ENCODE data around the gene B9D2. TPM values are rescaled to one million over a fixed set of nuclear protein-coding genes. Genes with fewer than 3 reads are reported as not detected.

B9D2 gene
- total RNA-seq, 1 donor from 2014 or later, result 10.7 TPM

DNA sequence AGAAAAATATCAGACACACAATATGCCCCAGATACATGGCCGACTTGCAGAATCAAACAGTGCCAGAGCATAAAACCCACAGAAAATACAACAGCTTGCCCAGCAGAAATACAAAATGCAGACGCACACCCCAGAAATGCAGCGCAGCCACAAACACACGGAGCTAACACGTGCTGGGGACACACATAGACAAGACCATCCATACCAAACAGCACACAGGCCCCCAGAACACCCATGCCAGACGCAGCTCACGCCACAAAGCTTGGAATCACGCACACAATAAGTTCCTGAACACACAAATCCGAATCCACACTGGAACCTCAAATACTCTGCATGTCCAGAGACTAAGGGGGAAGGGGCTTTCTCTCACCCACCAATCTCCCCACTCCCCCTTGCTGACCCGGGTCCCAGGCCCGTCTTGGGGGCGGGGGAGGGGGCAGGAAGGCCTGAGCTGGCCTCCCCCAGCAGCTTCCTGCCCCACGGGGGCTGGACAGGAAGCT is 36.8 kb downstream of the B9D2 start:
- peak overlapping the region; percentile 30 for H3K27ac Mint-ChIP-seq
- peaks cover 36% of the 10 kb centered on the region for H3K4me1 Mint-ChIP-seq (ENCODE audit: low read depth)
- TF ChIP-seq, protein P1, sequence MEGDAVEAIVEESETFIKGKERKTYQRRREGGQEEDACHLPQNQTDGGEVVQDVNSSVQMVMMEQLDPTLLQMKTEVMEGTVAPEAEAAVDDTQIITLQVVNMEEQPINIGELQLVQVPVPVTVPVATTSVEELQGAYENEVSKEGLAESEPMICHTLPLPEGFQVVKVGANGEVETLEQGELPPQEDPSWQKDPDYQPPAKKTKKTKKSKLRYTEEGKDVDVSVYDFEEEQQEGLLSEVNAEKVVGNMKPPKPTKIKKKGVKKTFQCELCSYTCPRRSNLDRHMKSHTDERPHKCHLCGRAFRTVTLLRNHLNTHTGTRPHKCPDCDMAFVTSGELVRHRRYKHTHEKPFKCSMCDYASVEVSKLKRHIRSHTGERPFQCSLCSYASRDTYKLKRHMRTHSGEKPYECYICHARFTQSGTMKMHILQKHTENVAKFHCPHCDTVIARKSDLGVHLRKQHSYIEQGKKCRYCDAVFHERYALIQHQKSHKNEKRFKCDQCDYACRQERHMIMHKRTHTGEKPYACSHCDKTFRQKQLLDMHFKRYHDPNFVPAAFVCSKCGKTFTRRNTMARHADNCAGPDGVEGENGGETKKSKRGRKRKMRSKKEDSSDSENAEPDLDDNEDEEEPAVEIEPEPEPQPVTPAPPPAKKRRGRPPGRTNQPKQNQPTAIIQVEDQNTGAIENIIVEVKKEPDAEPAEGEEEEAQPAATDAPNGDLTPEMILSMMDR (IDR thresholded peaks at IDR 0.05; ENCODE audit: unreplicated experiment), result no peak
- peaks cover 3% of the 10 kb centered on the region for H3K36me3 Mint-ChIP-seq (ENCODE audit: insufficient read depth)
- peaks cover 11% of the 10 kb centered on the region for H3K27me3 Mint-ChIP-seq
- no peaks in the 10 kb centered on the region for H3K9me3 Mint-ChIP-seq (ENCODE audit: low read depth)
- H3K4me3 Mint-ChIP-seq (ENCODE audit: low read depth), result no peak overlapping the region
- DNase-seq (ENCODE audit: low spot score, unreplicated experiment), result no peak

DNA sequence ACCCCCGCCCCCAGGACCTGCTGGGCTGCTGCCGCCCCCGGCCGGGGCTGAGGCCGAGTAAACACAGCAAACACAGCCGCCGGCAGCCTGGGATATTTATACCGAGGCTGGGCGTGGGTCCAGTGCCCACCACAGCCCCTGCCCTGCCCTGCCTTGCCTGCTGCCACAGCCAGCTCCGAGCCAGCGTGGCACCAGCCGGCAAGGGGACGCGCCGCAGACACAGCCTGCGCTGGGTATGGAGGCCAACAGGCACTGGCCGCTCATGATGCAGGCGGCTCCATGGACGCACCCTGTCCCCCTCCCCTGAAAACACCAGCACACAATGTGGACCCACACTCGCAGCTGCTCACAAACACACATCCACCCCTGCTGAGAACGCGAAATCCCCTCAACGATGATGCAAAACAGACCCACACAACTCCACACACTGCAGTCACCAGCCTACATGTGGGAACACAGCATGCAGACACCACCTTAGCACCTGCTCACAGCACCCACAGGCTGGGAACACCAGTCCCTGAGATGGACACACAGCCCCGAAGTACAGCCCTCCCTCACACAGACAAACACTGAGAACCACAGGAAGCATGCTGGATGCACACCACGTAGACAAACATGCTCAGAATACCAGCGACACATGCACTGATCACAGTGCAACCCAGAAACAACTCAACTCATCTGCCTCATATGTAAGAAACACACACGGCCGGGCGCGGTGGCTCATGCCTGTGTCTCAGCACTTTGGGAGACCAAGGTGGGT is 37.8 kb downstream of the B9D2 start:
- no peak for DNase-seq (ENCODE audit: low spot score, unreplicated experiment)
- H3K4me1 Mint-ChIP-seq (ENCODE audit: low read depth), result peaks cover 36% of the 10 kb centered on the region
- H3K9me3 Mint-ChIP-seq (ENCODE audit: low read depth), result no peaks in the 10 kb centered on the region
- TF ChIP-seq, protein P1 (IDR thresholded peaks at IDR 0.05; ENCODE audit: unreplicated experiment), result no peak
- peaks cover 3% of the 10 kb centered on the region for H3K36me3 Mint-ChIP-seq (ENCODE audit: insufficient read depth)
- peak overlapping the region; percentile 65 for H3K4me3 Mint-ChIP-seq (ENCODE audit: low read depth)
- H3K27ac Mint-ChIP-seq, result peak overlapping the region; percentile 78
- peaks cover 8% of the 10 kb centered on the region for H3K27me3 Mint-ChIP-seq

DNA sequence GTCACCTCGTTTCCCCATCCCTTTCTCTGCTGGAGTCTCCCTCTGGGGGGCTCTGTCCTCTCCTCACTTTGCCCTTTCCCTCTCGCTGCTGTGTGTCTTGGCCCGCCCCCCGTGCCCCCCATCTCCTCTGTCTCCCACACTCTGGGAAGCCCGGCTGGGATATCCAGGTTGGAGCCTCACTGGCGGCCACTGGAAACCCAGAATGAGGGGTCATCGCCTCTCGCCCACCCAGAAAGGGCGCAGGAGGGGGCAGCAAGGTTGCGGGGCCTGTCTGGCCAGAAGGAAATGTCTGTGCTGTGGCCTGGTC is 38.4 kb downstream of the B9D2 start:
- H3K27me3 Mint-ChIP-seq, result peaks cover 8% of the 10 kb centered on the region
- TF ChIP-seq, protein P1 (IDR thresholded peaks at IDR 0.05; ENCODE audit: unreplicated experiment), result no peak
- H3K27ac Mint-ChIP-seq, result peak overlapping the region; percentile 77
- H3K36me3 Mint-ChIP-seq (ENCODE audit: insufficient read depth), result peaks cover 5% of the 10 kb centered on the region
- H3K4me1 Mint-ChIP-seq (ENCODE audit: low read depth), result peaks cover 36% of the 10 kb centered on the region
- DNase-seq (ENCODE audit: low spot score, unreplicated experiment), result no peak
- no peaks in the 10 kb centered on the region for H3K9me3 Mint-ChIP-seq (ENCODE audit: low read depth)
- peak overlapping the region; percentile 65 for H3K4me3 Mint-ChIP-seq (ENCODE audit: low read depth)

DNA sequence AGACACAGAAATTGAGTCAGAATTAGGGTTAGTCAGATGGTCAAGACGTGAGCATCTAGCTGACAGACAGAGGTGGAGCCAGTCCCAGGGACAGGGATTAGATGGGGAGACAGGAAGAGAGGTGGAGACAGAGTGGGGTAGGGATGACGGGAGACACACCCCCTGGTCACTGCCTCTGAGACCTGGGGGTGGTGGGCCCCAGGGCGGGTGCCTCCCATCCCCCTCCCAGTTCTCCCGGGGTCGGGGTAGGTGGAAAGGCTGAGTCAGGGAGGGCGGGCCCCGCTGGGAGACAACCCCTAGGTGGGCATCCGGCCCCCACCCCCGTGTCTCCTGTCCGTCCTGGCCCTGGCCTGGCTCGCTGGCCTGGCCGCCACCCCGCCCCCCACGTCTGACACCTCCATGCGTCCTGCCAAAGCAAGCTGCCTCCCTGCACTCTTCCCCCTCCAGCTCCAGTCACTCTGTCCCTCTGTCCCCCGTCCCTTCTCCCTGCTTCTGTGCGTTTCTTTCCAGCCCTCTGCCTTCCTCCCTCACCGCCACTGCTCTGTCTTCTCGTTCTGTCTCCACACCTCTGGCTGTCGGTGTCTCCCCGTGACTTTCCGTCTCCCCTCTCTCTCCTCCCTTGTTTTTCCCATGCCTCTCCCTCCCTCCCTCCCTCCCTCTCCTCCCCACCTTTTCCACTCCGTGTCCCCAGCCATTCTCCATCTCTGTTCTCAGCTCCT is 38.9 kb downstream of the B9D2 start:
- TF ChIP-seq, protein P1 (IDR thresholded peaks at IDR 0.05; ENCODE audit: unreplicated experiment), result no peak
- H3K9me3 Mint-ChIP-seq (ENCODE audit: low read depth), result no peaks in the 10 kb centered on the region
- peaks cover 8% of the 10 kb centered on the region for H3K27me3 Mint-ChIP-seq
- DNase-seq (ENCODE audit: low spot score, unreplicated experiment), result no peak
- H3K4me1 Mint-ChIP-seq (ENCODE audit: low read depth), result peaks cover 36% of the 10 kb centered on the region
- H3K36me3 Mint-ChIP-seq (ENCODE audit: insufficient read depth), result peaks cover 5% of the 10 kb centered on the region
- peak overlapping the region; percentile 77 for H3K27ac Mint-ChIP-seq
- H3K4me3 Mint-ChIP-seq (ENCODE audit: low read depth), result peak overlapping the region; percentile 65

DNA sequence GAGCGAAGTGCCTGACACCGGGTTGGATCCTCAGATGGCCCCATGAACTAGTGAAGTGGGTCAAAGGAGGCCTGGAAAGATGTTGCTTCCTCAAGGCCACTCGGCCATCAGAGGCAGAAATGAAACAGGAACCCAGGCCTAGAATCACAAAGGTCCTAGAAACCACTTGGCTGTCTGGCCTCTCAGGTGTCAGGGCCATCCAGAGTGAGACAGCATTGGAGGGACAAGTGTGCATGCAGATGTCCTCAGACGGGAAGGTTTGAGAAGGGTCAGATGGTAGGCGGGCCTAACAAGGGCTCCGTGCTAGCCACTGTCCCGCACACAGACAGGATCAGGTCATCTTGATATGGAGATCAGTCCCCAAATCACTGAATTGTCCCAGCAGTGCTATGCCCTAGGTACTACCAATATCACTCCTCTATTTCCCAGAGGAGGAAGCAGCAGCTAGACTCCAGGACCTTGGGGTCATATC is 39.7 kb downstream of the B9D2 start:
- Mint-ChIP-seq H3K36me3 (ENCODE audit: insufficient read depth) (peaks cover 5% of the 10 kb centered on the region), H3K27me3 (peaks cover 8% of the 10 kb centered on the region), H3K4me3 (ENCODE audit: low read depth) (peak overlapping the region; percentile 60), H3K4me1 (ENCODE audit: low read depth) (peaks cover 36% of the 10 kb centered on the region), H3K27ac (peak overlapping the region; percentile 34), H3K9me3 (ENCODE audit: low read depth) (no peaks in the 10 kb centered on the region)
- DNase-seq (ENCODE audit: low spot score, unreplicated experiment), result no peak
- TF ChIP-seq, protein P1 (IDR thresholded peaks at IDR 0.05; ENCODE audit: unreplicated experiment), result no peak

Data from progenitor cell of endocrine pancreas (in vitro differentiated cells).